Immature natural killer cell (primary cell): ENCODE results near the gene GFPT2. TPM values are rescaled to one million over a fixed set of nuclear protein-coding genes. Genes with fewer than 3 reads are reported as not detected.

ENCODE experiments used
- DNase-seq, 3 donors: peaks; one replicate each; pipeline ENCODE4 v3.0.0; 2022; ENCODE audit warnings: mixed read lengths in 1 of 3
- H3K27ac Mint-ChIP-seq, 6 donors: one replicate each; pipeline ENCODE4 v1.8.0; 2020; ENCODE audit warnings: mixed read lengths in 6 of 6, mild to moderate bottlenecking in 5 of 6, inconsistent platforms in 4 of 6, moderate library complexity in 3 of 6
- H3K27me3 Mint-ChIP-seq, 3 donors: one replicate each; pipeline ENCODE4 v1.8.0; 2020 to 2021; ENCODE audit warnings: low read depth in 3 of 3, mild to moderate bottlenecking in 3 of 3, mixed read lengths in 3 of 3, moderate library complexity in 3 of 3, inconsistent platforms in 1 of 3
- H3K36me3 Mint-ChIP-seq, 3 donors: one replicate each; pipeline ENCODE4 v1.8.0; 2020; ENCODE audit warnings: mixed read lengths in 3 of 3, inconsistent platforms in 2 of 3, mild to moderate bottlenecking in 2 of 3
- H3K4me1 Mint-ChIP-seq, 2 donors: one replicate each; pipeline ENCODE4 v1.8.0; 2020; ENCODE audit warnings: inconsistent platforms in 2 of 2, mild to moderate bottlenecking in 2 of 2, mixed read lengths in 2 of 2, moderate library complexity in 1 of 2
- H3K4me3 Mint-ChIP-seq, 5 donors: one replicate each; pipeline ENCODE4 v1.8.0; 2020; ENCODE audit warnings: mild to moderate bottlenecking in 5 of 5, mixed read lengths in 5 of 5, inconsistent platforms in 3 of 5, moderate library complexity in 3 of 5
- H3K9me3 Mint-ChIP-seq, 6 donors: one replicate each; pipeline ENCODE4 v1.8.0; 2020; ENCODE audit warnings: mild to moderate bottlenecking in 6 of 6, mixed read lengths in 6 of 6, inconsistent platforms in 4 of 6, moderate library complexity in 3 of 6
- polyA plus RNA-seq, 3 donors: library from polyadenylated mRNA; unstranded; fragments of 300-500 nt; fragmentation: Illumina TruSeq; gene quantifications; one replicate each; pipeline ENCODE4 v1.2.3, GENCODE V29; 2021

The GFPT2 gene
- polyA plus RNA-seq, 3 donors from 2014 or later: not detected

GRCh38 chr5:180340856-180341255 lies 12.3 kb downstream of the GFPT2 start:
- peaks cover 5 to 15% (median 10%) of the 10 kb centered on the region in 3 donors for H3K27me3 Mint-ChIP-seq
- H3K4me1 Mint-ChIP-seq: no peaks in the 10 kb centered on the region
- H3K9me3 Mint-ChIP-seq: peaks cover 0 to 1% (median 0%) of the 10 kb centered on the region in 6 donors
- no peak for DNase-seq
- H3K4me3 Mint-ChIP-seq: no peak overlapping the region
- no peak overlapping the region for H3K27ac Mint-ChIP-seq
- no peaks in the 10 kb centered on the region for H3K36me3 Mint-ChIP-seq

GRCh38 chr5:180339583-180340183 lies 13.5 kb downstream of the GFPT2 start:
- no peaks in the 10 kb centered on the region for H3K4me1 Mint-ChIP-seq
- H3K4me3 Mint-ChIP-seq: no peak overlapping the region
- no peaks in the 10 kb centered on the region for H3K36me3 Mint-ChIP-seq
- no peak for DNase-seq
- H3K27ac Mint-ChIP-seq: no peak overlapping the region
- H3K27me3 Mint-ChIP-seq: peaks cover 6 to 16% (median 10%) of the 10 kb centered on the region in 3 donors
- peaks cover 0 to 1% (median 0%) of the 10 kb centered on the region in 6 donors for H3K9me3 Mint-ChIP-seq

DNA sequence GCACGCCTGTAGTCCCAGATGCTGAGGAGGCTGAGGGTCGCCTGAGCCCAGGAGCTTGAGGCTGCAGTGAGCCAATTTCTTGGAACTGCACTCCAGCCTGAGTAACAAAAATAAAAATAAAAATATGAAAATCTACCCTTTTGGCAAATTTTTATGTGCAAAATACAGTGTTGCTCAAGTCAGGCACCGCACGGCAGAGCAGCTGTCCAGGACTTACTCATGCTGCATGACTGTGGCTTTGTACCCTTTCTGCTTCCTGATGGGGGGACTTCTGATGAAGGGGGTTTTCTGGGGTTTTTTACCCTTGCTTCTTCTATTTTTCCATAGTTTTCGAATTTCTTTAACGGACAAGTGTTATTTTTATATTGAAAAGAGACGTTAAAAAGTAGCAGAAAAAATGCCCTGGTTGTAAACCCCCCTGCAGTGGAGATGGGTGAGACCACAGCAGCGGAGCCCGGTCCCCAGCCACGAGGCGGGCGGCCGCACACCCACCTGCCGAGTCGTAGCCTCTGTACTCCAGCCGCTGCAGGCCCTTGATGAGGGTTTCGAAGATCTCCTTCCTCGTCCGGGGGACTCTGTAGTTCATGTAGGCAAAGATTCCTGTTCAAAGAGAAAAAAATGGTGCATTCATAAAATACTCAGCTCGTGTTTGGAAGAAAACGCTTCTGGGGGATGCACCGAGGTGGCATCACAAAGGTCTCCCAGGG lies 15.0 kb downstream of the GFPT2 start:
- peaks cover 9 to 14% (median 13%) of the 10 kb centered on the region in 3 donors for H3K27me3 Mint-ChIP-seq
- H3K36me3 Mint-ChIP-seq: no peaks in the 10 kb centered on the region
- no peaks in the 10 kb centered on the region for H3K4me1 Mint-ChIP-seq
- no peak overlapping the region for H3K4me3 Mint-ChIP-seq
- H3K9me3 Mint-ChIP-seq: peaks cover 0 to 1% (median 0%) of the 10 kb centered on the region in 6 donors
- H3K27ac Mint-ChIP-seq: no peak overlapping the region
- DNase-seq: no peak

- H3K27ac Mint-ChIP-seq: no peak overlapping the region
- H3K36me3 Mint-ChIP-seq: no peaks in the 10 kb centered on the region
- no peaks in the 10 kb centered on the region for H3K4me1 Mint-ChIP-seq
- H3K27me3 Mint-ChIP-seq: peaks cover 11 to 14% (median 13%) of the 10 kb centered on the region in 3 donors
- no peaks in the 10 kb centered on the region for H3K9me3 Mint-ChIP-seq
- DNase-seq: no peak
- no peak overlapping the region for H3K4me3 Mint-ChIP-seq
Measured at GRCh38 chr5:180336234-180337020, 16.7 kb downstream of the GFPT2 start.

GRCh38 chr5:180335614-180336233 lies 17.4 kb downstream of the GFPT2 start:
- Mint-ChIP-seq H3K4me1 (no peaks in the 10 kb centered on the region), H3K36me3 (no peaks in the 10 kb centered on the region), H3K9me3 (no peaks in the 10 kb centered on the region), H3K4me3 (no peak overlapping the region), H3K27me3 (peaks cover 11 to 14% (median 13%) of the 10 kb centered on the region in 3 donors), H3K27ac (no peak overlapping the region)
- DNase-seq: no peak

- DNase-seq: no peak
- Mint-ChIP-seq H3K36me3 (no peaks in the 10 kb centered on the region), H3K4me1 (no peaks in the 10 kb centered on the region), H3K9me3 (no peaks in the 10 kb centered on the region), H3K4me3 (no peak overlapping the region), H3K27ac (no peak overlapping the region), H3K27me3 (peaks cover 11 to 15% (median 14%) of the 10 kb centered on the region in 3 donors)
Measured at GRCh38 chr5:180334751-180335613, 18.2 kb downstream of the GFPT2 start.

DNA sequence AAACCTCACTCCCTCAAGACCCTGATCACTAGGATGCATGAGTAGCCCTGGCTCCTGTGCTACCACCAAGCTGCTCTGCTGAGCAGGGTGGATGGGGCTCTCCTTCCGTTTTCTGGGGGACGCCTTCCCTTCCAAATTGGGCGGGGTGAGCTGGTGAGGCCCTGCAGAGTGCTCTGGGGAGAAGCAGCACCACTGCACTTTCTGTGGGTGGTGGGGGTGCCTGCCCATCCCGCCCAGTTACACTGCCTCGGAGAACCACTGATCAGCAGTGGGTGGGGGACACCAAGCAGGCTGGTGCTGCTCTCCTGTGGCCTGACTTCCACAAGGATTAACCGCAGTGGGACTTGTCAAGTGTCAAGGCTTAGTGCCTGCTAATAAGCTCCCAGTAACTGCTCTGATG lies 19.0 kb downstream of the GFPT2 start:
- Mint-ChIP-seq H3K9me3 (no peaks in the 10 kb centered on the region), H3K27ac (no peak overlapping the region), H3K36me3 (no peaks in the 10 kb centered on the region), H3K27me3 (peaks cover 12 to 14% (median 13%) of the 10 kb centered on the region in 3 donors), H3K4me3 (no peak overlapping the region), H3K4me1 (no peaks in the 10 kb centered on the region)
- DNase-seq: no peak

DNA sequence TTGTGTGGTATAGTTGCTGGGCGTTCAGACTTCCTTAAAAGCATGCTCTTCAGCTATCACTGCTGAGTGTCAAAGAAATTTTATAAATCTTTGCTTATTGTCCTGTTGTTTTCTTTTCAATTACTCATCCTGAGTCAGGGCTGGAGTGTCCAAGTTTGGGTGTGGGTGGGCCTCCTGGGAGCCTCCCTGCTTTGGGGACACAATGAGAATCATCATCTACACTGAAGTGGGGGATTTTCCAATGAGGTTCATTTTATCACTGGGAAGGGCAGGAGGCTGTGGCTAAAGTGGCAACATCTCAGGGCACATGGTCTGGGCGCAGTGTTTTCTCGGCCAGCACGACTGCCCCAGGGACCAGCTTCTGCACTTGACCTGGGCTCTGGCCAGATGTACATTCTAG lies 19.5 kb downstream of the GFPT2 start:
- H3K27ac Mint-ChIP-seq: no peak overlapping the region
- no peaks in the 10 kb centered on the region for H3K36me3 Mint-ChIP-seq
- no peak overlapping the region for H3K4me3 Mint-ChIP-seq
- H3K27me3 Mint-ChIP-seq: peaks cover 12 to 14% (median 13%) of the 10 kb centered on the region in 3 donors
- H3K4me1 Mint-ChIP-seq: no peaks in the 10 kb centered on the region
- H3K9me3 Mint-ChIP-seq: no peaks in the 10 kb centered on the region
- DNase-seq: no peak

DNA sequence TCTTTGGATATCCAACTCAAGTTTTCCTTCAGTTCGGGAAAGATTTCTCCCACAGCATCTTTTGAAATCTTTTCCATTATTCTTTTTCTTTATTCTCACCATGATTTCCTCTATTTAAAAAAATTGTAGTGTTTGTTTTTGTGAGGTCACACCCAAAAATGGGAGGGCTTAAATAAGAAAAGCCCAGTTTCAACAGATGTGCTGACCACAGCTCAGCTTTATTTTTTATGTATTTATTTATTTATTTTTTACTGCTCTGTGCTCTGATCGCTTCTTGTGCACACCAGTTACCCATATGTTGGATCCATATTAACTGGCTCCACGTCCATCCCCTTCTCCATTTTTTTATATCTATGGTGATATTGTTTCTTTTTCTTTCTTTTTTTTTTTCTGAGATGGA lies 20.3 kb downstream of the GFPT2 start:
- no peak for DNase-seq
- Mint-ChIP-seq H3K27ac (no peak overlapping the region), H3K27me3 (peaks cover 9 to 13% (median 12%) of the 10 kb centered on the region in 3 donors), H3K36me3 (no peaks in the 10 kb centered on the region), H3K4me1 (no peaks in the 10 kb centered on the region), H3K9me3 (no peaks in the 10 kb centered on the region), H3K4me3 (no peak overlapping the region)

GRCh38 chr5:180332051-180332517 lies 21.1 kb downstream of the GFPT2 start:
- DNase-seq: no peak
- no peak overlapping the region for H3K4me3 Mint-ChIP-seq
- no peak overlapping the region for H3K27ac Mint-ChIP-seq
- no peaks in the 10 kb centered on the region for H3K9me3 Mint-ChIP-seq
- H3K36me3 Mint-ChIP-seq: no peaks in the 10 kb centered on the region
- no peaks in the 10 kb centered on the region for H3K4me1 Mint-ChIP-seq
- peaks cover 9 to 13% (median 12%) of the 10 kb centered on the region in 3 donors for H3K27me3 Mint-ChIP-seq

DNA sequence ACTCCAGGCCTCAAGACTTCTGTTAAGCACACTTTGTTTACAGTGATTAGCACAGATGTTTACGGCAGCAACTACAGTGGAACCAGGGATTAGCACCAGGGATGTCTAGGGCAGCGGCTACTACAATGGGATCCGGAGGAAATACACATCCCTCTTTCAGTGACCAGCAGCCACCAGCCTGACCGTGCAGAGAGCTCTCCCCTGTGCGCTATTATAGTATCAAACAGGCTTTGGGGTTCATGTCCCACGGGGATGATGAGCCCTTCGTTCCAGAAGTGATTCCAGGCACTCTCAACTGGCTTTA lies 21.5 kb downstream of the GFPT2 start:
- Mint-ChIP-seq H3K27me3 (peaks cover 7 to 13% (median 11%) of the 10 kb centered on the region in 3 donors), H3K9me3 (no peaks in the 10 kb centered on the region), H3K4me3 (no peak overlapping the region), H3K27ac (no peak overlapping the region), H3K4me1 (no peaks in the 10 kb centered on the region), H3K36me3 (no peaks in the 10 kb centered on the region)
- no peak for DNase-seq

DNA sequence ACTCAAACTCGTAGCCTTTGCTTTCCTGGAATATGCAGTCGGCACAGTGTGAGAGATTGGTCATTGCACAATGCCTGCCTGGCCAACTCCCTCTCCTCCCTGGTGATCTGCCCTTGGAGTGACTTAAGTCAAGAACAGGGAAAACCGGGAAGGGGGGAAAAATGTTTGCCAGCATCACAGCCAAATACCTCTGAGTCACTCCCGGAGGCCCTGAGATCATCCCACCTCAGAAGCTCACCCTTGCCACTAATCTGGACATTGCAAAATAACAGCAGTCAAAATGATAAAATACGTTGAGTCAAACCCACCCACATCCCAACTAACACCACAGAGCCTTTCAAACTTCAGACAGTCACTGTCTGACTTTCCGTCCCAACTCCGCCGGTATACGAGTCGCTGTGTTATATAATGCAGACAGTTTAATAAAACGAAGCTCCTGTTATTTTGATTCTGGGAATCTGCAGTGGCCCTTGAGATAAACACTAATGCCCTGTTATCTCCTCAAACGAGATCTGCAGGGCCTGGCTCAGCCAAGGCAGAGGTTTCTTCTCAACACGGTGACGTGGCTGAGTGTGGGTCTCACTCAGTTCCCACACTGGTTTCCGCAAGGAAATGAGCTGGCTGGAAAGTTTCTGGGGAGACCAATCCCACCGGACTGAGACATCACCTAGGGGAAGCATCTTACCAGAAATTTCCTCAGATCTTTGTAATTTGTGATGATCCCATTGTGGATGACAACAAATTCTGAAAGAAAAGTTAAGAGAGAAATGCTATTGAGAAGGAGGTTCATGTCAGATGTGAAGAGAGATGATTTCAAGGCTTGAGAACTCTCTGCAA lies 22.1 kb downstream of the GFPT2 start:
- Mint-ChIP-seq H3K9me3 (no peaks in the 10 kb centered on the region), H3K36me3 (no peaks in the 10 kb centered on the region), H3K4me1 (no peaks in the 10 kb centered on the region), H3K27me3 (peaks cover 7 to 11% (median 10%) of the 10 kb centered on the region in 3 donors), H3K27ac (no peak overlapping the region), H3K4me3 (no peak overlapping the region)
- DNase-seq: no peak
